HUES48 (cell line): ENCODE results near the gene ABHD17B.

ENCODE experiments used
- H3K27ac ChIP-seq: one replicate; pipeline ENCODE4 v1.7.0; 2013; ENCODE audit warnings: low read depth, low read length, inconsistent platforms
- H3K27me3 ChIP-seq: 2 replicates; pipeline ENCODE4 v1.6.1; 2013; ENCODE audit warnings: mild to moderate bottlenecking, low read length; ENCODE audit not compliant: control insufficient read depth, insufficient read depth
- H3K36me3 ChIP-seq: 2 replicates; pipeline ENCODE4 v1.6.1; 2013; ENCODE audit warnings: low read length; ENCODE audit not compliant: control insufficient read depth, insufficient read depth
- H3K4me1 ChIP-seq: 2 replicates; pipeline ENCODE4 v1.6.1; 2013; ENCODE audit warnings: mild to moderate bottlenecking, low read length; ENCODE audit not compliant: control insufficient read depth, insufficient read depth
- H3K4me3 ChIP-seq: 2 replicates; pipeline ENCODE4 v1.5.1; 2013; ENCODE audit warnings: mild to moderate bottlenecking, low read depth, low read length
- H3K9ac ChIP-seq: 2 replicates; pipeline ENCODE4 v1.6.1; 2013; ENCODE audit warnings: mild to moderate bottlenecking, low read depth, low read length, moderate library complexity
- H3K9me3 ChIP-seq: 2 replicates; pipeline ENCODE4 v1.6.1; 2013; ENCODE audit warnings: low read length; ENCODE audit not compliant: control insufficient read depth, insufficient read depth

Gene ABHD17B

GRCh38 chr9:71822456-71822855, 88.5 kb downstream of the ABHD17B start:
- Histone ChIP-seq H3K9me3 (no peaks in the 10 kb centered on the region), H3K36me3 (no peaks in the 10 kb centered on the region), H3K27me3 (no peaks in the 10 kb centered on the region), H3K9ac (no peak overlapping the region), H3K4me1 (peaks cover 11% of the 10 kb centered on the region), H3K4me3 (no peak overlapping the region), H3K27ac (no peak overlapping the region)

GRCh38 chr9:71821405-71821804, 89.6 kb downstream of the ABHD17B start:
- H3K9me3 ChIP-seq: no peaks in the 10 kb centered on the region
- H3K4me1 ChIP-seq: peaks cover 14% of the 10 kb centered on the region
- no peak overlapping the region for H3K27ac ChIP-seq
- no peaks in the 10 kb centered on the region for H3K27me3 ChIP-seq
- no peak overlapping the region for H3K4me3 ChIP-seq
- H3K9ac ChIP-seq: no peak overlapping the region
- H3K36me3 ChIP-seq: no peaks in the 10 kb centered on the region

- Histone ChIP-seq H3K4me3 (no peak overlapping the region), H3K27ac (no peak overlapping the region), H3K9me3 (no peaks in the 10 kb centered on the region), H3K9ac (no peak overlapping the region), H3K27me3 (no peaks in the 10 kb centered on the region), H3K36me3 (no peaks in the 10 kb centered on the region), H3K4me1 (peaks cover 14% of the 10 kb centered on the region)
Measured at GRCh38 chr9:71820403-71820921, 90.5 kb downstream of the ABHD17B start.

GRCh38 chr9:71819115-71819739, 91.8 kb downstream of the ABHD17B start:
- Histone ChIP-seq H3K4me1 (peaks cover 14% of the 10 kb centered on the region), H3K36me3 (no peaks in the 10 kb centered on the region), H3K4me3 (no peak overlapping the region), H3K9ac (no peak overlapping the region), H3K27me3 (no peaks in the 10 kb centered on the region), H3K27ac (no peak overlapping the region), H3K9me3 (no peaks in the 10 kb centered on the region)

- Histone ChIP-seq H3K4me3 (no peak overlapping the region), H3K4me1 (peaks cover 3% of the 10 kb centered on the region), H3K9ac (no peak overlapping the region), H3K27me3 (no peaks in the 10 kb centered on the region), H3K36me3 (no peaks in the 10 kb centered on the region), H3K27ac (no peak overlapping the region), H3K9me3 (no peaks in the 10 kb centered on the region)
Measured at GRCh38 chr9:71816916-71817451, 94.0 kb downstream of the ABHD17B start.
